Erythroblast (primary cell): ENCODE measurements around the gene ERMAP.

Experiments
- GATA1 ChIP-seq: IDR thresholded peaks from 2 replicates; pipeline ENCODE4 v1.6.1; 2011; ENCODE audit warnings: low read depth, mild to moderate bottlenecking, control low read depth, low read length, moderate library complexity
- POLR2A ChIP-seq: IDR thresholded peaks from 2 replicates; pipeline ENCODE4 v1.6.1; 2011; ENCODE audit warnings: mild to moderate bottlenecking, low read length

GRCh38 chr1:42817440-42817767 is 482 bp downstream of the ERMAP start:
- TF ChIP-seq POLR2A (no peak), GATA1 (no peak)
